Panc1 (cell line): Measurements from ENCODE around the gene ATP1B2. TPM values are rescaled to one million over a fixed set of nuclear protein-coding genes. Genes with fewer than 3 reads are reported as not detected.

ENCODE experiments used
- ATAC-seq: fragments of 200-7000 bp; cut with Tn5 transposase; 2 replicates; pipeline ENCODE4 v1.9.1; 2020; ENCODE audit warnings: mild to moderate bottlenecking, moderate library complexity
- BruUV-seq: library from RNA; stranded (reverse); fragments of 400-500 nt; replicated peaks from 2 replicates; lab custom pipeline; 2021; lab: Mats Ljungman, UMichigan
- CTCF ChIA-PET: fragments of 300-600 bp; sonication (Branson Sonifier 250); formaldehyde crosslinking; loops from one replicate; lab custom pipeline; 2022; ENCODE audit warnings: antibody characterized with exemption; lab: Charles Lee
- POLR2A ChIA-PET: fragments of 300-600 bp; sonication (Branson Sonifier 250); formaldehyde crosslinking; loops from one replicate; lab custom pipeline; 2022; ENCODE audit warnings: antibody characterized with exemption; lab: Charles Lee
- DNase-seq: peaks from one replicate; pipeline ENCODE4 v3.0.0-alpha.2; 2010; ENCODE audit warnings: low read depth, low spot score
- H3K27ac ChIP-seq: 2 replicates; pipeline ENCODE4 v1.5.1; 2011; ENCODE audit warnings: mild to moderate bottlenecking, low read length, inconsistent platforms
- H3K27me3 ChIP-seq: fragments of 200-500 bp; sonication (Bioruptor generic); 2 replicates; pipeline ENCODE4 v1.6.0; 2014; ENCODE audit warnings: low read length, inconsistent platforms; ENCODE audit not compliant: control insufficient read depth, insufficient read depth
- H3K36me3 ChIP-seq: fragments of 200-500 bp; sonication (Bioruptor generic); 2 replicates; pipeline ENCODE4 v1.5.1; 2014; ENCODE audit warnings: inconsistent platforms, mild to moderate bottlenecking, low read length, moderate library complexity; ENCODE audit not compliant: control insufficient read depth, insufficient read depth
- H3K4me1 ChIP-seq: 2 replicates; pipeline ENCODE4 v1.5.1; 2011; ENCODE audit warnings: inconsistent platforms, mild to moderate bottlenecking, low read length, moderate library complexity; ENCODE audit not compliant: control insufficient read depth, insufficient read depth
- H3K4me3 ChIP-seq, 2 experiments: 2 replicates each; pipeline ENCODE4 v1.5.1; 2011 to 2012; ENCODE audit warnings: low read depth in 2 of 2, low read length in 2 of 2, mild to moderate bottlenecking in 2 of 2, inconsistent platforms in 1 of 2, moderate library complexity in 1 of 2
- H3K9me3 ChIP-seq: fragments of 200-500 bp; sonication (Bioruptor generic); 2 replicates; pipeline ENCODE4 v1.5.1; 2014; ENCODE audit warnings: low read depth, mild to moderate bottlenecking, inconsistent platforms, low read length, moderate library complexity; ENCODE audit not compliant: control insufficient read depth, insufficient read depth
- POLR2AphosphoS5 ChIP-seq: IDR thresholded peaks from 2 replicates; pipeline ENCODE4 v1.6.1; 2012; ENCODE audit warnings: mild to moderate bottlenecking, low read depth, low read length, moderate library complexity
- SIN3A ChIP-seq: IDR thresholded peaks from 2 replicates; pipeline ENCODE4 v1.6.1; 2012; ENCODE audit warnings: low read depth, mild to moderate bottlenecking, low read length, moderate library complexity, borderline replicate concordance; ENCODE audit not compliant: insufficient read depth
- TCF7L2 ChIP-seq: IDR thresholded peaks from 2 replicates; pipeline ENCODE4 v1.6.1; 2011; ENCODE audit warnings: mild to moderate bottlenecking, low read depth, low read length, inconsistent platforms
- in situ Hi-C: cut with HindIII; loops from 2 replicates; pipeline ENCODE4 v1.10.0; 2016; ENCODE audit warnings: low sequenced_read_pairs, low pct_unique_long_range_greater_than_20kb
- intact Hi-C: fragments of 100-400 bp; cut with micrococcal nuclease; formaldehyde crosslinking; loops from one replicate; pipeline ENCODE4 v1.10.0; 2022; ENCODE audit not compliant: unreplicated experiment
- total RNA-seq: library from RNA; stranded (reverse); gene quantifications from one replicate; pipeline ENCODE4 v1.2.1, GENCODE V29; 2021; ENCODE audit not compliant: unreplicated experiment
- TF ChIP-seq, protein P1 (sequence below), 2 experiments: IDR thresholded peaks; 2 replicates each; pipeline ENCODE4 v1.6.1; 2011 to 2012; ENCODE audit warnings: low read depth in 2 of 2, control low read depth in 1 of 2, low read length in 1 of 2, mild to moderate bottlenecking in 1 of 2, moderate library complexity in 1 of 2; ENCODE audit not compliant: insufficient read depth in 1 of 2
- TF ChIP-seq, protein P2 (sequence below): fragments of 450-650 bp; IDR thresholded peaks from 2 replicates; pipeline ENCODE4 v1.5.1; 2017; ENCODE audit warnings: mild to moderate bottlenecking

ATP1B2 gene
- total RNA-seq, 1 experiment from 2014 or later, result 0.08 TPM

DNA sequence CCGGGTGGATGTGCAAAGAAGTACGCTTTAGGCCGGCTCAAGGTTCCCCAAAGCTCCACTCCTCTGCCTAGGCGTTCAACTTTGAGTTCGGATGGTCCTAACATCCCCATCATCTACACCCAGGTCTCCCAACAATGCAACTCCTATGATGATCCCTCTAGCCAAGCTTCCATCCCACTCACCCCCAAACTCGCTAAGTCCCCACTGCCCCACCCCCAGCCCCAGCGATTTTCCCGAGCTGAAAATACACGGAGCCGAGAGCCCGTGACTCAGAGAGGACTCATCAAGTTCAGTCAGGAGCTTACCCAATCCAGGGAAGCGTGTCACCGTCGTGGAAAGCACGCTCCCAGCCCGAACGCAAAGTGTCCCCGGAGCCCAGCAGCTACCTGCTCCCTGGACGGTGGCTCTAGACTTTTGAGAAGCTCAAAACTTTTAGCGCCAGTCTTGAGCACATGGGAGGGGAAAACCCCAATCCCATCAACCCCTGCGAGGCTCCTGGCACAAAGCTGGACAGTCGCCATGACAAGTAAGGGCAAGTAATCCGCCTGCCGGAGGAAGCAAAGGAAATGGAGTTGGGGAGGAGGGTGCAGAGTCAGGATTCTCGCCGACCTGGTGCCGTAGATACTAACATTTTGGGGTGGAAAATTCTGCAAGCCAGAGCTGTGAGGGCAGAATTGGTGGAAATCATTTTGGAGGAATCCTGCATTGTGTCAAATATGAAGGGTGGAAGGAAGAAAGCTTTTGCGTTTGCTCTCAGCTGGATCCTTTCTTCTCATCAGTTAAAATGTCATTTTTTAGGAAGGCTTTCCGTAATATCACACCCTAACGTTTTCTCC, 36.6 kb downstream of the ATP1B2 start, which contains the start of gene TP53:
Gene TP53, minus strand, starts transcription at position 419 of the 836 bp plus-strand sequence. CDS start 10,896 bp downstream, outside the sequence.
- DNase-seq (peak; percentile 91), ATAC-seq (peak; percentile 64)
- H3K36me3 ChIP-seq, result peaks cover 12% of the 10 kb centered on the region
- in situ Hi-C loops (no loop called here), intact Hi-C loops (loop anchor here (2.0 kb wide), 1 partner anchor 100 kb away; no protein-coding TSS in a partner anchor)
- H3K27me3 ChIP-seq, result no peaks in the 10 kb centered on the region
- H3K4me1 ChIP-seq, result peaks cover 9% of the 10 kb centered on the region; the same call in 1 of the 2 replicates
- peak within 1 kb of the TSS; percentile 92 for H3K27ac ChIP-seq
- peak within 1 kb of the TSS; percentile 91 to 97 for H3K4me3 ChIP-seq
- no peaks in the 10 kb centered on the region for H3K9me3 ChIP-seq
- TF ChIP-seq, protein P1, sequence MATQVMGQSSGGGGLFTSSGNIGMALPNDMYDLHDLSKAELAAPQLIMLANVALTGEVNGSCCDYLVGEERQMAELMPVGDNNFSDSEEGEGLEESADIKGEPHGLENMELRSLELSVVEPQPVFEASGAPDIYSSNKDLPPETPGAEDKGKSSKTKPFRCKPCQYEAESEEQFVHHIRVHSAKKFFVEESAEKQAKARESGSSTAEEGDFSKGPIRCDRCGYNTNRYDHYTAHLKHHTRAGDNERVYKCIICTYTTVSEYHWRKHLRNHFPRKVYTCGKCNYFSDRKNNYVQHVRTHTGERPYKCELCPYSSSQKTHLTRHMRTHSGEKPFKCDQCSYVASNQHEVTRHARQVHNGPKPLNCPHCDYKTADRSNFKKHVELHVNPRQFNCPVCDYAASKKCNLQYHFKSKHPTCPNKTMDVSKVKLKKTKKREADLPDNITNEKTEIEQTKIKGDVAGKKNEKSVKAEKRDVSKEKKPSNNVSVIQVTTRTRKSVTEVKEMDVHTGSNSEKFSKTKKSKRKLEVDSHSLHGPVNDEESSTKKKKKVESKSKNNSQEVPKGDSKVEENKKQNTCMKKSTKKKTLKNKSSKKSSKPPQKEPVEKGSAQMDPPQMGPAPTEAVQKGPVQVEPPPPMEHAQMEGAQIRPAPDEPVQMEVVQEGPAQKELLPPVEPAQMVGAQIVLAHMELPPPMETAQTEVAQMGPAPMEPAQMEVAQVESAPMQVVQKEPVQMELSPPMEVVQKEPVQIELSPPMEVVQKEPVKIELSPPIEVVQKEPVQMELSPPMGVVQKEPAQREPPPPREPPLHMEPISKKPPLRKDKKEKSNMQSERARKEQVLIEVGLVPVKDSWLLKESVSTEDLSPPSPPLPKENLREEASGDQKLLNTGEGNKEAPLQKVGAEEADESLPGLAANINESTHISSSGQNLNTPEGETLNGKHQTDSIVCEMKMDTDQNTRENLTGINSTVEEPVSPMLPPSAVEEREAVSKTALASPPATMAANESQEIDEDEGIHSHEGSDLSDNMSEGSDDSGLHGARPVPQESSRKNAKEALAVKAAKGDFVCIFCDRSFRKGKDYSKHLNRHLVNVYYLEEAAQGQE (IDR thresholded peaks at IDR 0.05; ENCODE audit: insufficient read depth in 1 of 2, low read depth in 2 of 2, low read length in 1 of 2), result 0 out of 4 replicates have a peak, but pooled peaks of 1 of the 2 experiments have one; percentile 31
- TF ChIP-seq, protein P2, sequence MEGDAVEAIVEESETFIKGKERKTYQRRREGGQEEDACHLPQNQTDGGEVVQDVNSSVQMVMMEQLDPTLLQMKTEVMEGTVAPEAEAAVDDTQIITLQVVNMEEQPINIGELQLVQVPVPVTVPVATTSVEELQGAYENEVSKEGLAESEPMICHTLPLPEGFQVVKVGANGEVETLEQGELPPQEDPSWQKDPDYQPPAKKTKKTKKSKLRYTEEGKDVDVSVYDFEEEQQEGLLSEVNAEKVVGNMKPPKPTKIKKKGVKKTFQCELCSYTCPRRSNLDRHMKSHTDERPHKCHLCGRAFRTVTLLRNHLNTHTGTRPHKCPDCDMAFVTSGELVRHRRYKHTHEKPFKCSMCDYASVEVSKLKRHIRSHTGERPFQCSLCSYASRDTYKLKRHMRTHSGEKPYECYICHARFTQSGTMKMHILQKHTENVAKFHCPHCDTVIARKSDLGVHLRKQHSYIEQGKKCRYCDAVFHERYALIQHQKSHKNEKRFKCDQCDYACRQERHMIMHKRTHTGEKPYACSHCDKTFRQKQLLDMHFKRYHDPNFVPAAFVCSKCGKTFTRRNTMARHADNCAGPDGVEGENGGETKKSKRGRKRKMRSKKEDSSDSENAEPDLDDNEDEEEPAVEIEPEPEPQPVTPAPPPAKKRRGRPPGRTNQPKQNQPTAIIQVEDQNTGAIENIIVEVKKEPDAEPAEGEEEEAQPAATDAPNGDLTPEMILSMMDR, result no peak
- TF ChIP-seq SIN3A (no peak; the same call in 1 of the 2 replicates), TCF7L2 (no peak), POLR2AphosphoS5 (peak; percentile 91)
- ChIA-PET CTCF (interaction anchor here (0.5 to 2.2 kb wide), 12 partner anchors 36 to 309 kb away, joined by 3 to 10 read pairs (median 4); partner anchors contain the start of gene ATP1B2), POLR2A (interaction anchor here (0.5 to 1.4 kb wide), 13 partner anchors 18 to 121 kb away, joined by 3 to 7 read pairs (median 3); partner anchors contain the start of genes ATP1B2, CD68, EFNB3 and MPDU1)
- BruUV-seq, result no TSS peak

DNA sequence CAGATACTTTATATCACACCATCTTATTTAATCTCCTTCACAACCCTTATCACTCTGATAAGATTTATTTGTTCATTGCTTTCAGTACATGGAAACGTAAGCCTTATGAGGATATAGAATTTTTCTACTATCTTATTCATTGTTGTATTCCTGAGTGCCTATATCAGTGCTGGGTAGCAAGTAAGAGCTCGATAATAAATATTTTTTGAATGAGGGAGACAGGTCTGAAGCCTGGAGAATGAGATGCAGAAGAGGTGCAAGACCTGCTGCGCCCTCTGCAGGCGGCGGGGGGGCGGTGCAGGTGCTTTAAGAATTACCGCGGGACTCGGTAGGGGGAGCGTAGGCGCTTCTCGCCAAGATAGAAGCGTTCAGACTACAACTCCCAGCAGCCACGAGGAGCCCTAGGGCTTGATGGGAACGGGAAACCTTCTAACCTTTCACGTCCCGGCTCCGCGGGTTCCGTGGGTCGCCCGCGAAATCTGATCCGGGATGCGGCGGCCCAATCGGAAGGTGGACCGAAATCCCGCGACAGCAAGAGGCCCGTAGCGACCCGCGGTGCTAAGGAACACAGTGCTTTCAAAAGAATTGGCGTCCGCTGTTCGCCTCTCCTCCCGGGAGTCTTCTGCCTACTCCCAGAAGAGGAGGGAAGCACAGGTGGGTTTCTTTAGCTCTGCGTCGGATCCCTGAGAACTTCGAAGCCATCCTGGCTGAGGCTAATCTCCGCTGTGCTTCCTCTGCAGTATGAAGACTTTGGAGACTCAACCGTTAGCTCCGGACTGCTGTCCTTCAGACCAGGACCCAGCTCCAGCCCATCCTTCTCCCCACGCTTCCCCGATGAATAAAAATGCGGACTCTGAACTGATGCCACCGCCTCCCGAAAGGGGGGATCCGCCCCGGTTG, 37.4 kb downstream of the ATP1B2 start, which contains the start of gene WRAP53:
Gene WRAP53, plus strand, starts transcription at position 570 of the 900 bp plus-strand sequence. Its CDS starts 172 bp downstream, at position 742.
- ATAC-seq (peak; percentile 90), DNase-seq (peak; percentile 92)
- Histone ChIP-seq H3K36me3 (peaks cover 12% of the 10 kb centered on the region), H3K9me3 (no peaks in the 10 kb centered on the region), H3K27me3 (no peaks in the 10 kb centered on the region), H3K27ac (peak within 1 kb of the TSS; percentile 92), H3K4me3 (peak within 1 kb of the TSS; percentile 91 to 97), H3K4me1 (peaks cover 9% of the 10 kb centered on the region; the same call in 1 of the 2 replicates)
- TSS peak; percentile 88 for BruUV-seq
- CTCF ChIA-PET, result interaction anchor here (0.6 to 2.2 kb wide), 8 partner anchors 37 to 308 kb away, joined by 3 to 8 read pairs (median 5); partner anchors contain the start of gene ATP1B2
- TF ChIP-seq, protein P2, result peak; percentile 99
- TF ChIP-seq POLR2AphosphoS5, result peak; percentile 41; the same call in 1 of the 2 replicates
- TF ChIP-seq TCF7L2, result no peak
- TF ChIP-seq, protein P1 (IDR thresholded peaks at IDR 0.05; ENCODE audit: insufficient read depth in 1 of 2, low read depth in 2 of 2, low read length in 1 of 2), result no peak
- TF ChIP-seq SIN3A, result peak; percentile 35; the same call in 1 of the 2 replicates
- in situ Hi-C loops (no loop called here), intact Hi-C loops (loop anchor here (2.0 kb wide), 1 partner anchor 101 kb away; no protein-coding TSS in a partner anchor)
- POLR2A ChIA-PET, result interaction anchor here (0.6 to 1.5 kb wide), 9 partner anchors 26 to 109 kb away, joined by 3 to 6 read pairs (median 4); partner anchors contain the start of genes ATP1B2, CD68 and MPDU1
